Measurements from ENCODE around the gene CES3. TPM values are rescaled to one million over a fixed set of nuclear protein-coding genes. Genes with fewer than 3 reads are reported as not detected.

The CES3 gene
- total RNA-seq, 3 donors from 2014 or later = 86.5 to 264 (median 199) TPM

DNA sequence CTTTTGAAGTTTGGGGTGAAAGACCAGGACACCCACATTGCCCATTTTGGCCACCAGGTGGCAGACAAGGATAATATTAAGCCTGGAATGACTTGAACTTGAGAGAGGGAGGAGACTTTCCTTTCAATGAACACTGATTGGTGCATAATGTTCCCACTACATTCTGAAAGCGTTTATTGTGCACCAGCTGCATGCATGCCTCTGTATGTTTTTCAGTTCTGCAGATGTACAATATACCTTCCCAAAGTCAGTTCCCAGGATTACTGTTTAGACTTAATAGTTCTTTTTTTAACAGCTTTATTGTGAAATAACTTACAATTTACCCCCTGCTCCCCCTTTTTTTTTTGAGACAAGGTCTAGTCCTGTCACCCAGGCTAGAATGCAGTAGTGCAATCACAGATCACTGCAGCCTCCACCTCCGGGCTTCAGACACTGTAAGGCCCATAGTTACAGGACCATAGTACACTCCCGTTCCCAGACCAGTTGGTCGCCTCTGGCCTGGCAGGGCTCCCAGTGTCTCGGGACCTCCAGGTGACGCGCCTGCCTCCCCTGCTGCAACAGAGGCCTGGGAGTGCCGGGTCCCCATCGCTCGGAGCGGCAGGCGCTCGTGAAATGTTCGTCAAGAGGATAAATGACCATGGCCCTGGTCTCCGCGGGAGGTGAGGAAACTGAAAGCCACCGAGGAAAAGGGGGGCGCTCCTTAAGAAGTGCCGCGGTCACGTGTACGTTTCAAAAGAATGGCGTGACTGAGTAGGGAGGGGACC is 13.6 kb upstream of the CES3 start:
- Histone ChIP-seq H3K4me1 (ENCODE audit: low read depth) (peaks cover 15% of the 10 kb centered on the region), H3K4me3 (no peak overlapping the region), H3K9me3 (no peaks in the 10 kb centered on the region), H3K36me3 (ENCODE audit: low read depth) (no peaks in the 10 kb centered on the region)
- intact Hi-C loops (cut with DNase I, micrococcal nuclease) = no loop called here
- ATAC-seq (peak; percentile 87), DNase-seq (peak; percentile 73 to 97 (median 84))
- TF ChIP-seq, protein P1, sequence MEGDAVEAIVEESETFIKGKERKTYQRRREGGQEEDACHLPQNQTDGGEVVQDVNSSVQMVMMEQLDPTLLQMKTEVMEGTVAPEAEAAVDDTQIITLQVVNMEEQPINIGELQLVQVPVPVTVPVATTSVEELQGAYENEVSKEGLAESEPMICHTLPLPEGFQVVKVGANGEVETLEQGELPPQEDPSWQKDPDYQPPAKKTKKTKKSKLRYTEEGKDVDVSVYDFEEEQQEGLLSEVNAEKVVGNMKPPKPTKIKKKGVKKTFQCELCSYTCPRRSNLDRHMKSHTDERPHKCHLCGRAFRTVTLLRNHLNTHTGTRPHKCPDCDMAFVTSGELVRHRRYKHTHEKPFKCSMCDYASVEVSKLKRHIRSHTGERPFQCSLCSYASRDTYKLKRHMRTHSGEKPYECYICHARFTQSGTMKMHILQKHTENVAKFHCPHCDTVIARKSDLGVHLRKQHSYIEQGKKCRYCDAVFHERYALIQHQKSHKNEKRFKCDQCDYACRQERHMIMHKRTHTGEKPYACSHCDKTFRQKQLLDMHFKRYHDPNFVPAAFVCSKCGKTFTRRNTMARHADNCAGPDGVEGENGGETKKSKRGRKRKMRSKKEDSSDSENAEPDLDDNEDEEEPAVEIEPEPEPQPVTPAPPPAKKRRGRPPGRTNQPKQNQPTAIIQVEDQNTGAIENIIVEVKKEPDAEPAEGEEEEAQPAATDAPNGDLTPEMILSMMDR (IDR thresholded peaks at IDR 0.05) = peak; percentile 71

DNA sequence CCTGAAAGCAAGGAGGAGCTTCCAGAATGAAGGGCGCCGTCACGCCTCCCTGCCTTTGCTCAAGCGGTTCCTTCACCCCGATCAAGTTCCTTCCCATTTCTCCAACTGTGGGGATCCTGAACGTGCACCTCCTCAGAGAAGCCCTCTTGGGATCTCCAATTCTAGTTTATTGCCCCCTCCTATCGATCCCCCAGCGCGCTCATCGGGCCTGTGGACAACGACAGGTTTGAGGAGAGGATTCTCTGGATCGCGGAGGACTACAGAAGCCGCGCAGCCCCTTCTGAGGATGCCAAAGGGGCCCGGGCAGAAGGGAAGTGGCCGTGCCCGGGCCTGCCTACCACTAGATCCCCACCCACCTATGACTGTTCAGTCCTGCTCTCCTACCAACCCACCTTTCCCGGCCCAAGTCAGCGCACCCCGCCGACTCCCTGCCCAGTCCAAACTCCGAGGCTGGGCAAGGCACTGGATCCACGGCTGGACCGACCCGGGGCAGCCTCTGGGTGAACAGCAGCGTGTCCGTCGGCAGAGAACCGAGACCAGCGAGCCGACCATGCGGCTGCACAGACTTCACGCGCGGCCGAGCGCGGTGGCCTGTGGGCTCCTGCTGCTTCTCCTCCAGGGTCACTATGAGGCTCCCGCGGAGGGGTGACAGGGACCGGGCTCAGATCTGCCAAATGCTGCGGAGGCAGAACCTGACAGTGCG is 12.8 kb upstream of the CES3 start:
- intact Hi-C loops (cut with DNase I, micrococcal nuclease) = no loop called here
- Histone ChIP-seq H3K36me3 (ENCODE audit: low read depth) (no peaks in the 10 kb centered on the region), H3K4me1 (ENCODE audit: low read depth) (peaks cover 16% of the 10 kb centered on the region), H3K4me3 (no peak overlapping the region), H3K9me3 (no peaks in the 10 kb centered on the region)
- peak in 2 of 3 donors; percentile 60 to 67 for DNase-seq
- TF ChIP-seq, protein P1 (IDR thresholded peaks at IDR 0.05) = no peak
- ATAC-seq = peak; percentile 48

DNA sequence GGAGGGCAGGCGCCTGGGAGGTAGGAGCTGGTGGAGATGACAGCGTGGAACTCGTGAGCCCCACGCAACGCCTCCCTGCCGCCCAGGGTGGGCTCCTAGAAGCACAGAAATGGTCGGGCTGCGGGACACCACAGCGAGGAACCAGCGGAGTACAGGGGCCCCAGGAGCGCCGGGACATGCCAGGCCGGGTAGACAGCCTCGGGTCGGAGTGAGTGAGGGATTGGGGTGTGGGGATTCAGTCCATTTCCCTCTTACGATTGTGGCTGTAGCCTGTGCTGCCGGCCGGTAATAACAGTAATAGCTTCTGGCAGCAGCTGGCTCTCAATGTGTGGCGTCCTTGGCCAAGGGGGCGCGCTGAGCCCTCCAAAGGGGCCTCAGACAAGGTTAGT is 12.2 kb upstream of the CES3 start:
- Histone ChIP-seq H3K9me3 (no peaks in the 10 kb centered on the region), H3K36me3 (ENCODE audit: low read depth) (no peaks in the 10 kb centered on the region), H3K4me3 (no peak overlapping the region), H3K4me1 (ENCODE audit: low read depth) (peaks cover 21% of the 10 kb centered on the region)
- intact Hi-C loops (cut with DNase I, micrococcal nuclease) = no loop called here
- TF ChIP-seq, protein P1 (IDR thresholded peaks at IDR 0.05) = no peak
- no peak for ATAC-seq
- no peak for DNase-seq

DNA sequence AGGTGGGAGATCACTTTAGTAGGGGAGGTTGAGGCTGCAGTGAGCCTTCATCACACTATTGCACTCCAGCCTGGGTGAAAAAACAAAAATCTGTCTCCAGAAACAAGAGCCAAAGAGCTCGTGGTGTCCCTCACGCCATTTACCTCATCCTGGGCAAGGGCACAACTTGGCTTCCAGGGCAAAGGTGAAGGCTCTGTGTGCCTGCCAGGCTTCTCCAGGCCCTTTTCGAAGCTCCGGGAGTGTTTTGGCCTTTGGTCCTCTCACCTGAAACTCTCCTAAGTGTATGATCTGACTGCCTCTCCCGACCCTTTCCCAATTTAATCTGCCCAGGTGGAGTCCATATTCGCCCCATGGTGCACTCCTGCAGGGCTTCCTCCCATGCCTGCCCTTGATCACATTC is 11.6 kb upstream of the CES3 start:
- DNase-seq = no peak
- TF ChIP-seq, protein P1 (IDR thresholded peaks at IDR 0.05) = no peak
- ATAC-seq = no peak
- intact Hi-C loops (cut with DNase I, micrococcal nuclease) = no loop called here
- H3K4me1 ChIP-seq (ENCODE audit: low read depth) = peaks cover 23% of the 10 kb centered on the region
- H3K4me3 ChIP-seq = no peak overlapping the region
- H3K9me3 ChIP-seq = no peaks in the 10 kb centered on the region
- H3K36me3 ChIP-seq (ENCODE audit: low read depth) = no peaks in the 10 kb centered on the region

DNA sequence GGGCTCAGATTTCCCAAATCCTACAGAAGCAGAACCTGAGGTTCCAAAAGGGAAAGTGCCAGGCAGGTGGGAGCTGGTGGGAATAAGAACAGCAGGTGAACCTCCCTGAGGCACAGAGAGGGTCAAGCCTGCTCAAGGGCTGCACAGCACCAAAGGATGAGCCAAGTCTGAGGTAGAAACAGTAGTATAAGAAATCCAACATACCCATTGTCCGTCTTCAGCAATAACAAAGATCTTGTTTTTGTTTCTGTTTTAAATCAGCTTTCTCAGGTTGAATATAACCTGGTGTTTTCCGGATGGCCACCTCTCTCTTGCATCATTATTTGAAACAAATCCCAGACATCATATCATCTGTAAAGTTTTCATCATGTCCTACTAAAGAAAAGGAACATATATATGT is 10.6 kb upstream of the CES3 start:
- DNase-seq (no peak), ATAC-seq (no peak)
- H3K36me3 ChIP-seq (ENCODE audit: low read depth) = no peaks in the 10 kb centered on the region
- intact Hi-C loops (cut with DNase I, micrococcal nuclease) = loop anchor here in 1 of 2 donors (10.0 kb wide), 1 partner anchor 204 kb away; the partner anchor contains the start of genes B3GNT9, FBXL8 and TRADD
- TF ChIP-seq, protein P1 (IDR thresholded peaks at IDR 0.05) = no peak
- H3K4me1 ChIP-seq (ENCODE audit: low read depth) = peaks cover 32% of the 10 kb centered on the region
- no peaks in the 10 kb centered on the region for H3K9me3 ChIP-seq
- H3K4me3 ChIP-seq = no peak overlapping the region
